NCI-H774 (cell line): ENCODE measurements around the gene TCF20.

Experiments used
- DNase-seq: peaks from one replicate; lab custom pipeline; 2025; lab: John Stamatoyannopoulos, UW

The TCF20 gene

DNA sequence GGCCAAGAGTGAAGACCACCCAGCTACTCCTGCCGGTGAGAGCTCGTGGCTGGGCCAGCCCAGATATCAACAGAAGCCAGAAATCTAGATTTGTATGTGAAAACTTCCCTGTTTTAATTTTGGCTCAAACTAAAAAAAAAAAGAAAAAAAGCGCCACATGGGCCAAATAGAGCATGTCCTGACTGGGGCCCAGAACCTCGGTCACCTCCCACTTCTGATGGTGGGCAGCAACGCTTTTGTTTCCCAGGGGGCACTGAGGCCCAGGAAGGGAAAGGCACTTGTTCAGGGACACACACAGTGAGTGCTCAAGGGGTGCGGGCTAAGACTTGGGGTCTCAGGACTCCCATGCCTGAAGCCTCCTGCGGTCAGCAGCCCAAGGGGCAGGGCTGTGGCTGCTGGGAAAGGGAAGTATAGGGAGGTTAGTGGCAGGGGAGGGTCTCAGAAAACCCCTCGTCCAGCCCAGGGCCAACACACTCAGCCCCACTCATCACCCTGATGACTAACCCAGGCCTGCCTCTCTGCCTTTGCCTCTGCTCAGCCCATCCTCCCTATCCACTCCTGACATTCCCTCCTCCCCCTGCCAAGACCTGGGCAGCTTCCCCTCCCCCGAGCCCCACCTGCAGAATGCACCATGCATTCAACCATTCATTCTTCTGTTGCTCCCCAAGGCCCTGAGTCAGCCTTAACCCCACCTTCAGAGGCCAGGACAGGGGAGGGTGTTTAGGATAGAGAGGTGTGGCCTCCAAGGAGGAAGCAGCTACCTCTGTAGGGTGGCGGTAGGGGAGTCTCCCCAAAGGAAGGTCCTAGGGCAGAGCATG lies 30.0 kb upstream of the TCF20 start:
- DNase-seq, result no peak

DNA sequence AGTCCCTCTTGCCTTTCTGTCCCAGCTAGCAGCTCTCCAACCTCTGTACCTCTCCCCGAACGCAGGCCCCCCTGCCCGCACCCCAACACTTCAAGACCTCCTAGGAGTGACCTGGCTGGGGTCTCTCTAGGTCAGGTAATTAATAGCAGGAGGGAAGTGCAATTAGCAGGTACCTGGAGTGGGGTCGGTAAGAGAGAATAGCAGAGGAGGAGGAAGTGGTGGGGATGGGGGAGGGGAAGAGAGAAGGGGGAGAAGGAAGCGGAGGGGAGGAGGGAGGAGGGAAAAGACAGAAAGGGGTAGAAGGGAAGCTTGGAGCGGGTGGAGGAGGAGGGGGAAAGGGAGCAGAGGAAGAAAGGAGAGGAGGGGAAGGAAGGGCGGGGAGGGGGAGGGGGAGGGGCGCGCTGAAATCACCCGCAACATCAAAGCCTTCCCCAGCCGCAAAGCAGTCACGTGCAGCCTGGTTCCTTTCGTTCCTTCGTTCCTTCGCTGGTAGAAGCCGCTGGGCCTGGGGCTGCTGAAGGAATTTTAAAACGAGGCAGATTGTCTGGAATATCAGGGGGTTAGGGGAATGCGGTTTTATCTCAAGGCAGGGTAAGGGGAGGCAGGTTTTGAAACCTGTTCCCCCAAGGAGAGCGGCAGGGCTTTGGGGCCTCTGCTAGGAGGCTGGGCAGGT lies 29.3 kb upstream of the TCF20 start:
- no peak for DNase-seq

DNA sequence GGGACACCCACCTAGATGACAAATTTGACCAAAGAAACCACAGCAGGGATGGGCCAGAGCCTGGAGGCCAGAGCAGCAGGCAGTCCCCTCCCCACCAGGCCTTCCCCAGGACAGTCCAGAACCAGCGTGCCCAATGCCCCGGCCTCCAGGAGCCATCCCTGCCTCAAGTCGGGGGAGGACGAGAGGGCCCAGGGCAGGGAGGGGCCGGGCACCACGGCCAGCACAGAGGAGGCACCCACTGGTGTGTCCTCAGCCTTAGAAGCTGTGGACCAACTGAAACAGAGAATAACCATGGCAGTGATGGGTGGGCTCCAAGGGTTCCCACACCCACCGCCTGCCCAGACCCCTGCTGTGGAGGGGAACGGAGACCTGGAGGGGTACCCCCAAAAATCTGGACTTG lies 28.3 kb upstream of the TCF20 start:
- DNase-seq, result no peak

DNA sequence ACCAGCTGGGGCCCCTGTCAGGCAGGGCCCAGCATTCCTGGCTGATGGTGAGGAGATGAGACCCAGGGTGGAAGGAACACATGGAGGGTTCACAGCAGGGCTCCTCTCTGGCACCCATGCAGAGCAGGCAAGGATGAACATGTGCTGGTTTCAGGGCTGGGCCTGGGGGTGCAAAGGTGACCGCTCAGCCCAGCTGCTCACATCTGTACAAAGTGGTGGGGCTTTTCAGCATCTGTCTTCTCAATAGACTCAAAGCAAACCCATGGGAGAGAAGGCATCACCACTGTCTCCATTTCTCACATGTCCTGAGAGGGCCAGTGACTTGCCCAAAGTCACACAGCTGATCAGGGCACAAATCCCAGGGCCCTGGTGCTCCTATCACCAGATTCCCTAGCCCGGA lies 27.3 kb upstream of the TCF20 start:
- DNase-seq, result no peak

DNA sequence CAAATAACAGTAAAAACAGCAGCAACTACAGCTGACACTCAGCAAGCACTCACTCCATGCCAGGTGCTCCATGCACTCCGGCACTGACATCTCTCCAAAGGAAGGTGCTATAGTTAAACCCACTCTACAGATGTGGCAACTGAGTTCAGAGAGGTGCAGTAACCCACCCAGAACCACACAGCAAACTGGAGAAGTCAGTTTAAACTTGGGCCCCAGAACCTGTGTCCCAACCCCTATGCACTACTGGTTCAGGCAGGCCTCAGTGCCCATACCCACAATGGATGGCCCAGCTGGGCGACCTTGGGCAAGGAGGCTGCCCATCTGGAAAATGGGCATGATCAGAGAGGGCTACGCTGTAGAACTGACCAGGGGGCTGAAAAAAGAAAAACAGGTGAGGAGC lies 26.4 kb upstream of the TCF20 start:
- no peak for DNase-seq

DNA sequence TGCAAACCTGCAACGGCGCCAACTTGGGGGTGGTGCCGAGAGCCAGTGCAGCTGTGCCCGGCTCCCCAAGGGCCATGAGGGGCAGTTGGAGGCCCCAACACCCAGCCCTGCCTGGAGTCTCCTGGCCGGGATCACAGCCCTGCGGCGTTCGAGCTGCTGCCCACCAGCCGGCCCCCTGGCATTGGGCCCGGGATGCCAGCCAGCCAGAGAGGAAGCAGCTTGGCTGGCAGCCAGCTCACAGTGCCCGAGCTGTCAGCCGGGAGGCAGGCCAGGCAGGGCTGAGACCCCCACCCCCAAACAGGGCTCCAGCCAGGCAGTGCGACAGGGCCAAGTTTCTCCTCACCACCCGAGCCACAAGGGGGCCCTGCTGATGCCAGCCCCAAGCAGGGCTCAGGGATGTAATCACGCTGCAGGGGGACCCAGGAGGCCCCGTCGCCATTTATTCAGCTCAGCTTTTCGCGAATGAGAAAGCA lies 26.0 kb upstream of the TCF20 start:
- no peak for DNase-seq

DNA sequence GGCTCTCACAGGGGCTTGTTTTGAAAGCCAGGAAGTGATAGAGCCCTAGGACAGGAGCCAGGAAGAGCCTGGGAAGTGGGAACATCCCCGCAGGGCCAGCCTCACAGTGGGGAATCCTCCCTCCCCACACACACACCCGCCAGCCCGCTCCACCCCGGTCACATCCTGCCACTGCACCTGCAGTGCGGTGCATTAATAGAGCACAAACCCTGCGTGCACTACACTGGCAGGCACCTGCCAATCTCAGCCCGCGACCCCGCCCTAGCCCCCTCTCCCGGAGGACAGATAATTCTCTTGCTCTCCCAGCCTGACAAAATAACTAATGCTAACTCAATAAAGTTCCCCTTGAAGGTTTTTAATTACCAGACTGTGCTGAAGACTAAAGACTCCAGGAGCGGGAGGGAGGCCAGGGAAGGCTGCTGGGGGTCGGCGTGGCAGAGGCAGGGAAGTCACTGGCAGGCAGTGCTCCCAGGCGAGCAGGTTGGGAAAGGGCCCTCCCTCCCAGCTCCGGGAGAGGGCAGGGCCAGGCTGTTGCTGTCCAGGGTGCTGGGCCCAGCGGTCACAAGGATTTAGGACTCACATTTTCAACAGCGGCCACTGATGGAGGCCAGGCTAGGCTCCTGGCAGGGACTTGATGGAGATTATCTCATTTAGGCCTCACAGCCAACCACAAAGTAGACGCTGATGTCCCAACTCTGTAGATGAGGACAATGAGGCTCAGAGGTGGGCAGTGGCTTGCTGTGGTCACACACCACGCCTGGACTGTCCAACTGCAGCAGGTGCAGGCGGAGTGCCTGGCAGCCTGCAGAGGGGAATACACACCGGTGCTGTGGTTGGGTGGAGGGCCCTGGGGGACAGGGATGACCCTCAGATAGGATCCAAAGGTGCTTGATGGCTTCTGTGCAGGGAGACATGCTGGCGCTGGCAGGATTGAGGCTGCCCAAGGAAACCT lies 23.9 kb upstream of the TCF20 start:
- DNase-seq, result no peak

DNA sequence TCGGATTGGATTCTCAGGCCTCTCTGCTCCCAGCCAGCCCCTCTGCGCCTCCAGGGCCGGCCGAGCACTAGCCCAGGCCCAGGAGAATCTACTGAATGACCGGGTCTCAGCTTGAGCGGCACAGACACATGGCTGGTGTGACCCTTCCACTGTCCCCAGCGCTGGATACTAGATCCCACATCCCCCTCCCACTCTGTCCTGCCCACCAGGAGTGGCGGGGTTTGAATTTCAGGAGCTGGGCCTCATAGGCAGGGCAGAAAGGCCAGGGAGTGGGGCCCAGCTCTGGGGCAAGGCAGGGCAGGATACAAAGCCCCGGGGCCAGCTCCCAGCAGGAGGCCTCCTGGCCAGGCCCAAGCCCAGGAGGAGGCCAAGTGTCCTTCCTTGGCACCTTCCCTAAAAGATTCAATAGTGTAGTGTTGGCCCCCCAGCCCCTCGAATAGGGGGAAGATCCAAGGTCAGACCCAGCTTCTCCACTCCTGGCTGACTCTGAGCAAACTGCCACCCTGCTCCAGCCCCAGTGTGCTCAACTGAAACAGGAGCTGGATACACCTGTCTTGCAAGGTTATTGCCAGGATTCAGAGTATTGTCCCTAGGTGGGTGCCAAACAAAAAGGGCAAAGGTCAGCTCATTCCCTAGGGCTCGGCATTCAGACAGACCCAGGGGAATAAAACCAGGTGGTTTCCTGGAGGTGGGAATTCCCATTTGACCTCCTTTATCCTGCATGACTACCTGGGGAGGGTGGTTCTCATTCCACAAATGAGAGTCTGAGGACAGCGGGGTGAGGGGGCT lies 22.5 kb upstream of the TCF20 start:
- DNase-seq, result no peak

DNA sequence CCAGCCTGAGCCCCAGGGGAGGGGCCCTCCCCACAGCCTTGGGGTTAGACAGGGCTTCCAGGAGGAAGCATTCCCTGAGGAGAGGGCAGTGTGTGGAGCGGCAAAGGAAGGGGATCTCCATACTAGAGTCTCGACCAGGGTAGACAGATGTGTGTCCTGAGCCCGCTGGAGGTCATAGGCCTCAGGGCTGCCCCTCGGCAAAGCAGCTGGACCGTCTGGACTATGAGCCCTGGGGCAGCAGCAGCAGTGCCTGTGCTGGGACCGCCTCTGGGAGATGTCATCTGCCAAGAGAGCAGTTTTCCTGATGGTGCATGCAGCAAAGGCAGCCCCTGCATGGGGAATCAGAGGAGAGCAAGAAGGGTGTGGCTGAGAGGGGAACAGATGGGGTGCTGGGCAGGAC lies 20.8 kb upstream of the TCF20 start:
- DNase-seq, result no peak

DNA sequence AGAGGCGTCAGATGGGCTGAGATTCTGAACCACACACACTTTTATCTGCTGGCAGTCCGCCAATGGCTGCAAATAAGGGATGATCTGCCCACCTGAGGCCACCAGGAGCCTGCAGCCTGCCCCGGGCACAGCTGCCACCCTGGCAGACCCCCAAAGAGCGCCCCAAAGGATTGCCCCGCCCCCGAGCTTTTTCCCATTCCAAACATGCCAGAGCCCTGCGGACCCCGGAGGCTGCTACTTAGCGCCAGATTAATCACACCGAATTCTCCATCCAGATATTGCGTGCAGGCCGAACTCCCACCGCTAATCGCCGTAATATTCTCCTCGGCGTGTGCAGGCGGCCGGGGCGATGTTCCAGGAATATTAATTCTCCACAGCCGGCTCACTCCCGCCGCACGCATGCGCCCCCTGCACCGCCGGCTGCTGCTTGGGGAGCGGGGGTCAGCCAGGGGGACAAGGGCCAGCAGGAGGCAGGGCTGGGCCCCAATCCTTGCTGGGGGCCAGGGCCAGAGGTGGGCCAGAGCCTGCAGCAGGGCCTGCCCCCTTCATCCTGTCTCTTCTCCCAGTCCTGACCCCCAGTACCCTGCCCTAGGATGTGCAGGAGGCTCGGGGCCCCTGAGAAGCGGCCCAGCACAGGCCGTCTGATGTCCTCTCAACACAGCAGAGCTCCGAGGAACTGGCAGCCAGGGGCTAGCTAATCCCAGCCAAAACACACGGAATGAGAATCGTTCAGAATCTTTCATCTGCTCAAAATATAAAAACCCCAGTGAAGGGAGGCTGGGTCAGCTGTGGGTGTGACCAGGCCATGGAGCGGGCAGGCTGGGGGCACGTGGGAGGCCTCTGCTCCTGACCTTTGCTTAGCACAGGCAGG lies 19.5 kb upstream of the TCF20 start:
- no peak for DNase-seq

DNA sequence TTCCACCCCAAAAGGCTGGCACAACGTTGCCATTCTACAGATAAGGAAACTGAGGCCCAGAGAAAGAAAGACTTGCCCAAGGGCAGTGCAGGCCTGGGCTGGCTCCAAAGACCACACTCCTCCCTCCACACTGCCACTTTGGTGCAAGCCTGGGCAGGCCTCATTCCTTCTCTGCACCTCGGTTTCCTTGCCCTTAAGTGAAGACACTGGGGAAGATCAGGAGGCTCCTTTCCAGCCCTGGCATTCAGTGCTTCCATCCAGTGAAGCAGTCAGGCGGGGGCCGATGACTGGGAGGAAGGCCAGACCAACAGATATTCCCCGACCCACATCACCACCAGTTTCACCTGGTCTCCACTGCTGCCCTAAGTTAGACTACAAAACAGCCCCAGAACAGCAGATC lies 18.3 kb upstream of the TCF20 start:
- no peak for DNase-seq

DNA sequence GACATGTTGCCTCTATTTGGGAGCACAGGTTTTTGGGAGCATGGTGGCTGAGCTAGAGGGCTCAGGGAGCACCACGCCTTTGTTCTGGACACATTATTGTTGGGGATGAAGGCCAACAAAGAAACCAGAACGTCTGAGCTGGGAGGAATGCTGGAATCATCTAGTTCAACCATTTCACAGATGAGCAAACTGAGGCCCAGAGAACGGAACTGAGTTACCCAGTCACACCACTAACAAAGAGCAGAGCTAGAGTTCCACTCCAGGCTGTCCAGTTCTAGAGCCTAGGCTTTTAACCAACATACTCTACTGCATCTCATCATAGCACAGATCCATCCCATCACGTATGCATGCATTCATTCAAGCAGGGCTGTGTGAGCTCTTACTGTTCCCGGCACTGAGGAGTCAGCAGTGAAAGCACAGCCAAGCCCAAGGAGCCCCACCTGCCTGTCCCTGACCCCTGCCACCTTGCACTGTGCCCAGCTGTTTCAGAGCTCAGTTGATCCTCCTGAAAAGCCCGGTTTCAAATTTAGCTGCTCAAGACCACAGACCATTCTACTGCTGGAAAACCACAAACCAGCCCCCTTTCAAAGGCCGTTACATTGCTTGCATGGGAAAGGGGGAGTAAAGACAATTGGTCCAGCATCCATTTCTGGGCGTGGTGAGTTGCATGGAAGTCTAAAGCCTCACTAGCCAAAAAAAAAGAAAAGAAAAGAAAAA lies 16.9 kb upstream of the TCF20 start:
- no peak for DNase-seq

DNA sequence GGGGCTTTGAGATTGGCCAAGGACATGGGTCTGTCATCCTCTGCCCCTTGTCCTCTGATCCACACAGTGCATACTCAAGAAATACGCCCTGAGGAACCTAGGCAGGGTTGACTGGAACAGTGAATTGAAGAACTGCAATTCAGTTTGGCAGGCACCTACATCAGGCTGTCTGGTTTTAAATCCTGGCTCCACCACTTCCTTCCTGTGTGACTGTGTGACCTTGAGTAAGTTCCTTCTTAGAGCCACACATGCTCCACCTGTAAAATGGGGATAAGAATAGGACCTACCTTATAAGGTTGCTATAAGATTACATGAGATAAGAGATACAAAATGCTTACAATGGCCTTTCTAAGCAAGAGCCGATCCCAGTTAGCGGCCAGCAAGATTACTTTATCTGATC lies 15.8 kb upstream of the TCF20 start:
- no peak for DNase-seq

DNA sequence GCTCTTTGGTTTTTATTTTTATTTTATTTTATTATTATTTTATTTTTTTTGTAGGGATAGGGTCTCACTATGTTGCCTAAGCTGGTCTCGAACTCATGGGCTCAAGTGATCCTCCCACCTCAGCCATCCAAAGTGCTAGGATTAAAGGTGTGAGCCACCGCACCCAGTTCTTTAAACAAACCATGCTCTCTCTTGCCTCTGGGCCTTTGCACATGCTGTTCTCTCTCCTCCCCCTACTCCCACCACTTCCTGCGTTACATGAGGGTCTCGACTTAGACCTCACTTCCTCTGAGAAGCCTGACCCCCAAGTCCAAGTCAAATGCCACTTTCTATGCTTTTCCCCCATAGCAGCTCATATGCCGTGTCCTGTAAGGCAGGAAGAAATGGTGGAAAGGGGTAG lies 15.2 kb upstream of the TCF20 start:
- no peak for DNase-seq

DNA sequence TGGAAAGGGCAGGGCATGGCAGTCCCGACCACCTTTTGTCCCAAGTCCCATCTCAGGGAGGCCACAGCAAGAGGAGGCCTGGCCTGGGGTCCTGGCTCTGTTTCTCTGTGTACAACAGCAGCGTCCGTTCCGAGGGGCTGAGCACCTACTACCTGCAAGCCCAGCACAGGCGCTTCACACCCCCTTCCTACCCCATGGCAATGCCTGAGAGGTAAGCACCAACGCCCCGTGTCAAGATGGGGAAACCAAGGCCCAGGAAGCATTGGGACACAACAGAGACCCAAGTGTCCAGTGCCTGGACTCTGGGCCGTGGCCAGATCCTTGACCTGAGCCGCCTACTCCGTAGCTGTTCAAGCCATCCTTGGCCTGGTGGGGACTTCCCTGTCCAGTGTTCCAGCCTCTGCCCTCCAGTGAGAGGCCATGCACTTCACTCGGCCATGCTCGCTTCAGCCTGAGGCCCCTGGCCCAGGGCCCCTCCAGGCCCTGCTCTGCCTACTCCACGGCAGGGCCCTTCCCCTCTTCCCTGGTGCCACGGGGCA lies 14.3 kb upstream of the TCF20 start:
- DNase-seq, result no peak

DNA sequence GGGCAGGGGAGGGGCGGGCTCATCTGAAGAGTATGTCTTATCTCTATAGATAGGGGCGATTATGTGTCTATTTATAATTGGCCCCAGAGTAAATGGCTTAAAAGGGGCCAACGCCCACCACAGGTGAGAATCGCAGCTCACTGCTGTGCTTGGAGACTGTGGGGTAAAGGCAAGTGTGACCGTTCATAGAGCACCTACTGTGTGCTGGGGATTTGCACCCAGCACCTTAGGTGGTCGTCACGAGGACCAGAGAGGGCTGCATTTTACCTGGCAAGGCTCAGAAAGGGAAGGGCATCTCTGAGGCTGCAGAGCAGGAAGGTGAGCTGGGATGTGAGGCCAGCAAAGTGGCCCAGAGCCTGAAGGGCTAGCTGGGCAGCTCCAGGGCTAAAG lies 13.7 kb upstream of the TCF20 start:
- DNase-seq, result no peak

DNA sequence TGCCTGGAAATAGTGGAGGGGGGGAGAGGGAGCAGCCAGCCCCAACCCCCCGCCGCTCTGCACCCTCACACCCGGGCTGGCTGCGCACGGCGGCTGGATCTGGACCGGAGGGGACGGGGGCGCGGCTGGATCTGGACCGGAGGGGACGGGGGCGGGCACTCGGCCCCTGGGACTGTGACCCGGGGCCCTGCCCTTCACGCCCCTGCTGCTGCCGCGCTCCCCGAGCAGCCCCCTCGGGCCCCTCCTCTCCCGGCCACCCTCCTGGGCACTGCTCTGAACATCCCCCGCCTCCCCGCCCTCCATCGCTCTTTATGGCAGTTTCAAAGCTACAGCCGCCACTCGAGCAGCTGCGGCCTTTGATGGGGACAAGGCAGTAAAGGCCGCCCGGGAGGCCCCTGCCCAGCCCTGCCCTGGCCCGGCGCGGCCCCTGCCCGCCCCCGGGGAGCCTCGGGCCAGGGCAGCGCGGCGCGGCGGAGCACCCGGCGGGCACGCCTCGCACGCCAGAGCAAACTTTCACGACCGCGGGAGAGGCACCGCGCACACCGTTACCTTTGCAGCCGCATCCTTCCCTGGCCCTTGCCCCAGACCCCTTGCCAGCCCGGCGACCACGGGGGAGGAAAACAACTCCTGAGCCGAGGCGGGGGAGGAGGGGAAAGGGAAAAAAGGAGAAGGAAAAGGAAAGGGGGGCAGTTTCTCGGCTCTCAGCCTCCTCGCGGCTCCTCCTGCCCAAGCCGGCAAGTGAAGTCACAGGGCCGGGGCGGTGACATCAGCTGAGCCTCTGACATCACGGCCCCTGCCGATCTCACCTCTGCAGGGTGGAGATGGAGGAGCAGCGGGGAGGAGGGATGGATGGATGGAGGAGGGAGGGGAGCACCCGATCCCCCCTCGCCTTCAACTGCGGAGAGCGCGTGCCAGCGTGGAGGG lies 13.1 kb upstream of the TCF20 start:
- DNase-seq, result no peak

DNA sequence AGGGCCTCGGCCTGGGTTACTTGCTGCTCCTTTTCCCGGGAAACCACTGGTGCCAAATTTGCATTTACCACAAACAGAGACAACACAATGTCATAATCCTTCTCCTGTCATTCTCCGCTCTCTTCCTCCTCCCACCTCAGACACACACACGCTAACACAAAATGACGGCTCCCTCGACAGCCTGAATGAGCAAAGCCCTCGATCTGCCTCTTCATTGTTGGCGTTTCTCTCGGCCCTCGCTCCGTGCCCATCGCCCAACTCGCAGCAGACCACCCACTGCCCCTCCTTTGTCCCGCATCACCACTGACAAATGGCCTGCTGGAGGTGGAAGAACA lies 12.5 kb upstream of the TCF20 start:
- no peak for DNase-seq
